ENCODE measurements around the gene CCDC60. TPM values are rescaled to one million over a fixed set of nuclear protein-coding genes. Genes with fewer than 3 reads are reported as not detected.

The CCDC60 gene
- total and polyA plus RNA-seq, 10 donors = not detected

DNA sequence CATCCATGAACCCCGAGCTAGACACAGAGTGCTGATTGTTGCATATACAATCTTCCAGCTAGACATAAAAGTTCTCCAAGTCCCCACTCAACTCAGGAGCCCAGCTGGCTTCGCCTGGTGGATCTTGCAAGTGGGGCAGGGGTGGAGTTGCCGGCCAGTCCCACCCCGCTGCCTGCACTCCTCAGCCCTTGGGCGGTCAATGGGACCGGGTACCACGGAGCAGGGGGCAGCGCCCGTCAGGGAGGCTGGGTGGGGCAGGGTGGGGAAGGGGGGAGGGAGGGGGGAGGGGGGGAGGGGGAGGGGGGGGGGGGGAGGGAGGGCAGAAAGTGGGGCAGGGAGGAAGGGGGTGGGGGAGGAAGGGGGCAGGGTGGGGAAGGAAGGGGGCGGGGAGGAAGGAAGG lies 63.0 kb downstream of the CCDC60 start:
- Histone ChIP-seq H3K27ac (no peak overlapping the region), H3K27me3 (replicated peaks in 1 of 7) (no peaks in the 10 kb centered on the region), H3K4me3 (no peak overlapping the region), H3K9me3 (peaks cover 0 to 9% (median 0%) of the 10 kb centered on the region in 8 donors), H3K4me1 (no peaks in the 10 kb centered on the region), H3K36me3 (no peaks in the 10 kb centered on the region)
- intact Hi-C loops (cut with DNase I; ENCODE audit: low total_unique reads) = no loop called here
- TF ChIP-seq POLR2A (IDR thresholded peaks at IDR 0.05) (no peak), POLR2AphosphoS5 (IDR thresholded peaks at IDR 0.05) (no peak)
- TF ChIP-seq, protein P1, sequence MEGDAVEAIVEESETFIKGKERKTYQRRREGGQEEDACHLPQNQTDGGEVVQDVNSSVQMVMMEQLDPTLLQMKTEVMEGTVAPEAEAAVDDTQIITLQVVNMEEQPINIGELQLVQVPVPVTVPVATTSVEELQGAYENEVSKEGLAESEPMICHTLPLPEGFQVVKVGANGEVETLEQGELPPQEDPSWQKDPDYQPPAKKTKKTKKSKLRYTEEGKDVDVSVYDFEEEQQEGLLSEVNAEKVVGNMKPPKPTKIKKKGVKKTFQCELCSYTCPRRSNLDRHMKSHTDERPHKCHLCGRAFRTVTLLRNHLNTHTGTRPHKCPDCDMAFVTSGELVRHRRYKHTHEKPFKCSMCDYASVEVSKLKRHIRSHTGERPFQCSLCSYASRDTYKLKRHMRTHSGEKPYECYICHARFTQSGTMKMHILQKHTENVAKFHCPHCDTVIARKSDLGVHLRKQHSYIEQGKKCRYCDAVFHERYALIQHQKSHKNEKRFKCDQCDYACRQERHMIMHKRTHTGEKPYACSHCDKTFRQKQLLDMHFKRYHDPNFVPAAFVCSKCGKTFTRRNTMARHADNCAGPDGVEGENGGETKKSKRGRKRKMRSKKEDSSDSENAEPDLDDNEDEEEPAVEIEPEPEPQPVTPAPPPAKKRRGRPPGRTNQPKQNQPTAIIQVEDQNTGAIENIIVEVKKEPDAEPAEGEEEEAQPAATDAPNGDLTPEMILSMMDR (IDR thresholded peaks at IDR 0.05 in 8 of 11, conservative IDR thresholded peaks at IDR 0.05 in 3 of 11) = no peak
- no peak for DNase-seq
- 86 to 100% (median 91%) methylated on average over 1 to 8 of the region's 10 CpGs for WGBS, 5 donors

DNA sequence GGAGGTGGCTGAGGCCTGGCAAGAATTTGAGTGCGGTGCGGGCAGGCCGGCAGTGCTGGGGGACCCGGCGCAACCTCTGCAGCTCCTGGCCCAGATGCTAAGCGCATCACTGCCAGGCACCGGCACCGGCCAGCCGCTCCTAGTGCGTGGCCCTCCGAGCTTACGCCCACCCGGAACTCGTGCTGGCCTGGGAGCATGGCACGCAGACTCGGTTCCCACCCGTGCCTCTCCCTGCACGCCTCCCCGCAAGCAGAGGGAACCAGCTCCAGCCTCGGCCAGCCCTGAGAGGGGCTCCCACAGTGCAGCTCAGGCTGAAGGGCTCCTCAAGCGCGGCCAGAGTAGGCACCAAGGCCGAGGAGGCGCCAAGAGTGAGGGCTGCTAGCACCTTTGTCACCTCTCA lies 63.7 kb downstream of the CCDC60 start:
- Histone ChIP-seq H3K4me1 (no peaks in the 10 kb centered on the region), H3K27ac (no peak overlapping the region), H3K27me3 (replicated peaks in 1 of 7) (no peaks in the 10 kb centered on the region), H3K4me3 (no peak overlapping the region), H3K9me3 (peaks cover 0 to 9% (median 0%) of the 10 kb centered on the region in 8 donors), H3K36me3 (no peaks in the 10 kb centered on the region)
- no peak for TF ChIP-seq POLR2AphosphoS5 (IDR thresholded peaks at IDR 0.05)
- TF ChIP-seq, protein P1 (IDR thresholded peaks at IDR 0.05 in 8 of 11, conservative IDR thresholded peaks at IDR 0.05 in 3 of 11) = no peak
- no peak for TF ChIP-seq POLR2A (IDR thresholded peaks at IDR 0.05)
- 91 to 96% (median 93%) methylated on average over 20 to 24 of the region's 24 CpGs for WGBS, 5 donors
- intact Hi-C loops (cut with DNase I; ENCODE audit: low total_unique reads) = no loop called here
- DNase-seq = no peak

DNA sequence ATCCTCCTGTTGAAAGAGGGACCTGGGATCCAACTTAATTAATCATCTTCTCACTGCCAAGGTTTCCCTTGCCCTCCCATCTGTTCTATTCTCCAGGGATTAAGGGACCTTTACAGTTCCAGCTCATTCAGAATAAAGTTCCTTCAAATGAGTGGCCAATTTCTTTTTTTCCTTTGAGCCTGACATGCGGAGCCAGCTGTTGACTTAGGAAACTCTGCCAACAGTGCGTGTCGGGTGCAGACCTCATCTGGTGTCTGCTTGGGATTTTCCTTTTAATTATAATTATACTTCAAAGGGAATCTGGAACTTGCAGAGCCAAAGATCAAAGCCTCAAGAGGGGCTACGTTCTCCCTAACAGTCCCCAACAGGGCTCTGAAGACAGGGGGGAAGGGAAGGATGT lies 64.8 kb downstream of the CCDC60 start:
- Histone ChIP-seq H3K27me3 (replicated peaks in 1 of 7) (no peaks in the 10 kb centered on the region), H3K4me1 (no peaks in the 10 kb centered on the region), H3K4me3 (no peak overlapping the region), H3K9me3 (peaks cover 0 to 9% (median 0%) of the 10 kb centered on the region in 8 donors), H3K36me3 (no peaks in the 10 kb centered on the region), H3K27ac (no peak overlapping the region)
- TF ChIP-seq, protein P1 (IDR thresholded peaks at IDR 0.05 in 8 of 11, conservative IDR thresholded peaks at IDR 0.05 in 3 of 11) = no peak
- TF ChIP-seq POLR2A (IDR thresholded peaks at IDR 0.05) (no peak), POLR2AphosphoS5 (IDR thresholded peaks at IDR 0.05) (no peak)
- 68 to 92% (median 76%) methylated on average over 4 of the region's 4 CpGs for WGBS, 5 donors
- intact Hi-C loops (cut with DNase I; ENCODE audit: low total_unique reads) = no loop called here
- DNase-seq = no peak

DNA sequence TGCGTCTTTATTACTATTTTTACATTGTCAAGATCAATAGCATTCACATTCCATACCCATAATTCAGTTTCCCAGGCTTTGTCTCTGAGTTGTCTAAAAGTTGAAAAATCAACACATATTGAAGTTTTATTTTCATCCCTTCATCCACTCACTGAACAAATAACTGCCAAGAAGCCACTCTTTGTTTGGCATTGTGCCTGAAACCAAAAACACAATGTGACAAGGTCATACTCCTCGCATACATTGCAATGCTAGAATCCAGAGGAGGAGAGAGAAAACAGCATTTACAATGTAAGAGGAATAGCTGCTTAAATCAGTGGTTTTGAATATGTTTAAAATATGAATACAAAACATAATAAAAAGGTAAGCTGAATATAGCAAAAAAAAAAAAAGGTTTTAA lies 71.8 kb downstream of the CCDC60 start:
- Histone ChIP-seq H3K27ac (no peak overlapping the region), H3K36me3 (no peaks in the 10 kb centered on the region), H3K27me3 (replicated peaks in 1 of 7) (peaks cover 0 to 15% (median 0%) of the 10 kb centered on the region in 7 donors), H3K9me3 (no peaks in the 10 kb centered on the region), H3K4me1 (no peaks in the 10 kb centered on the region), H3K4me3 (no peak overlapping the region)
- no peak for DNase-seq
- WGBS, 5 donors = 49 to 64% (median 55%) methylated on average over 2 of the region's 2 CpGs
- intact Hi-C loops (cut with DNase I; ENCODE audit: low total_unique reads) = no loop called here
- TF ChIP-seq POLR2A (IDR thresholded peaks at IDR 0.05) = no peak
- no peak for TF ChIP-seq POLR2AphosphoS5 (IDR thresholded peaks at IDR 0.05)
- TF ChIP-seq, protein P1 (IDR thresholded peaks at IDR 0.05 in 8 of 11, conservative IDR thresholded peaks at IDR 0.05 in 3 of 11) = no peak
